Right kidney (tissue), 1 donor: ENCODE data around the gene DDX10.
"Not testable (repeated sequence)": the region's sequence is repeated elsewhere in the genome, so short reads cannot be mapped to it uniquely, and the experiment has no call there.

ENCODE experiments used
- DNase-seq: peaks from one replicate; pipeline ENCODE4 v3.0.0-alpha.2; 2016

DDX10 gene

DNA sequence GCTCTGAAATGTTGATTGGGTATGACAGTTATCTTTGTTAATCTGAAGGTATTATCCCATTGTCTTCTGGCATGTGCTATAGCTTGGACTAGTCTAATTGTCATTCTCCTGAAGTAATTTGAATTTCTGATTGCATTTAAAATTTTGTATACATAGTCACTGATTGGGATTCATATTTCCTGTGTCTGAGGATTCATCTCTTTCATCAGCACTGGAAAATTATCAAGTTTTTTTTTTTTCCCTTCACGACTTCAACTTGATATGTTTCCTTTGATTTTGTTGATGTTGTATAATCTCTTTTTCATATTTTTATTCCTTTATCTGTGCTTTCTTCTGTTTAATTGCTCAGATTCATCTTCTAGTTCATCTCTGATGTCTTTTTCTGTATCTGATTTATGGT is 104.1 kb downstream of the DDX10 start:
- DNase-seq, result no peak

DNA sequence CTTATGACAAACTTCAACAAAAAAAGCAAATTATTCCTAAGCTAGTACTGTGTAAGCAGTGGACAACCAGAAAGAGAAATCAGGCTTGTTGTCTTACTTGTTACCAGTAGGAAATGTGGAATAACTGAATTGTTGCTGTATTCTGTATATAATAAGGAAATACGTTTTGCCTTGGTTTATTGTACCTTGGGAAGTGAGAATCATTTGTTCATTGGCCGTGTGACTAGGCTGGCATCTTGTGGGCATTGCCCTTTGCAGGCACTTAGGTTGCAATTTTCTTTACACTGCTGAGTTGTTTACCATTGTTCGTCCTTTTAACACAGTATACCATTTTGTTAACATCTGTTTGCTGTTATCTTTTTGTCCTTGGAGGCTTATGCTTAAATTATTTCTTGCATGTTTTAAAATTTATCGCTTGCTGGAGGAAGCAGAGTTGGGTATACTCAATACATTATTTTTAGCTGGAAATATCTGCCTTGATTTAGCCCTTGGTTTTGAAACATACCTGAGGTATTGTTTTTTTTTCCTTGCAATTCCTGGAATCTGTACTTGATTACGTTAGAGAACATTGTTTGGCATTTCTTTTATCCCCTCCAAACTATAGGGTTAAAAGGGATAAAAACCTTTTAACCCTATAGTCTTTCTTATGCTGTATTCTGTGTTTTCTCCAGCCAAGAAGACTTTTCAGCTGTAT is 109.3 kb downstream of the DDX10 start:
- DNase-seq, result no peak

DNA sequence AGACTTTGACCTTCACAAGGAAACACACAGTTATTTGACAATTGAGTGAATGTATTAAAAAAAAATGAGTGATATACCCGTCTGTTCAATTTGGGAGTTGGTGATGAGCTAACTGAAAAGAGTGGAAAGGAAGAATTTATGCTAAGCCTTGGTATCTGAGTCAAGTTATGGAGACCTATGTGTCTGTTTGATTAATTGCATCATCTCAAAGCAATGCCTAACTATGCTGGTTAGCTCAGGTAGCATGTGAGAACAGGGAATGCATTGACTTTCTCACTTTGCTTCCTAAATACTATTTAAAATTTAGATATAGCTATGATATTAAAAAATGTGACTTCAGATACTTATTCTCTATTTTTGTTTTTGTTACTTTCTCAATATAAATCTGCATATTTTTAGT is 110.5 kb downstream of the DDX10 start:
- no peak for DNase-seq

DNA sequence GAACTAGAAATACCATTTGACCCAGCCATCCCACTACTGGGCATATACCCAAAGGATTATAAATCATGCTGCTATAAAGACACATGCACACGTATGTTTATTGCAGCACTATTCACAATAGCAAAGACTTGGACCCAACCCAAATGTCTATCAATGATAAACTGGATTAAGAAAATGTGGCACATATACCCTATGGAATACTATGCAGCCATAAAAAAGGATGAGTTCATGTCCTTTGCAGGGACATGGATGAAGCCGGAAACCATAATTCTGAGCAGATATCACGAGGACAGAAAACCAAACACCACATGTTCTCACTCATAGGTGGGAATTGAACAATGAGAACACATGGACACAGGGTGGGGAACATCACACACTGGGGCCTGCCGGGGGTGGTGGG is 114.3 kb downstream of the DDX10 start:
- not testable (repeated sequence) for DNase-seq

DNA sequence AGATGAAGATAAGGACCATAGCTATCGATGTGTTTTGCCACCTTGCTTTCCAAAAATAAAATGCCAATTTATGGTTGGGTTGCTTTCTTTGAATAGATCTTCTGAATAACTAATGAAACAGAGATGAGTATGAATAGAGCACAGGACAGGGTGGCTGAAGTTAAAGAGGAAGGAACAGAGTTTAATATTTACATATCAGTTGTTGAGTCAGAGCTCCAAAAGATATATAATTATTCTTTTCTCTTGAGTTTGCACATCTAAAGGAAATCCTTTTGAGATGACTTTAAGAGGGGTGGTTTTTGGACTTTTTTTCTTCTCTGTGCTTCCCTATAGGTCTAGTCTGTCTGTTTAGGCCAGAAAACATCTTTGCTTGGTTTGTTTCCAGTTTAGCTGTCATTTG is 115.2 kb downstream of the DDX10 start:
- DNase-seq, result no peak

DNA sequence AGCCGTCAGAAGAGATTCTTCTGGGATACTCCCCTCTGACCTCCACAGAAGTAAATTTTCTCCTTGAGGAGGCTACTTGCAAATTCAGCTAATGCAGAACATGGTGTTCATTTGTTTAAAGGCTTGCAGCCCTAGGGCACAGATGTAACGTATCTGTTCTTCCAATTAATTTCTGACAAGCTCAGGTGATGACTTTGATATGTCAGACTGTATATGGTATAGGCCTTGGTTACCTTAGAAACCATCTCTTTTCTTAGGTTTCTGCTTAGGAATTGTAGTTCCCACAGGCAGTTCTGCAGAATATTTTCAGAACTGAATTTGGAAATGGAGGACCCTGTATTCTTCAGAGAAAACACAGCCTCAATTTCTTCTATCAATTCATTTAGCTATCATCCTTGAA is 117.1 kb downstream of the DDX10 start:
- DNase-seq, result no peak

DNA sequence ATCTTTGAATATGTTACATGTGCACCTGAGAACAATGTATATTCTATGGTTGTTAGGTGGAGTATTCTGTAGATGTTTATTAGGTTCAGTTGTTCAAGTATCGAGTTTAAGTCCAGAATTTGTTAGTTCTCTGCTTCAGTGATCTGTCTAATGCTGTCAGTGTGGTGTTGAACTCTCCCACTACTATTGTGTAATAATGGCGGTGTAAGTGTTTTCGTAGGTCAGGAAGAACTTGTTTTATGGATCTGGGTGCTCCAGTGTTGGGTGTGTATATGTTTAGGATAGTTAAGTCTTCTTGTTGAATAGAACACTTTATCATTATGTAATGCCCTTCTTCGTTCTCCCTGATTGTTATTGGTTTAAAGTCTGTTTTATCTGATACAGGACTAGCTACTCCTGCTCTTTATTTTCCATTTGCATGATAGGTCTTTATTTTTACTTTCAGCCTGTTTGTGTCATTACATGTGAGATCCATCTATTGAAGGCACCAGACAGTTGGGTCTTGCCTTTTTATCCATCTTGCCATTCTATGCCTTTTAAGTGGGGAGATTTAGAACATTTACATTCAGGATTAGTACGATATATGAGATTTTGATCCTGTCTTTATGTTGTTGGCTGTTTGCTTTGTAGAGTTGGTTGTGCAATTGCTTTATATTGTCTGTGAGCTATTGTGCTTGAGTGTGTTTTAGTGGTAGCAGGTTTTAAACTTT is 121.6 kb downstream of the DDX10 start:
- DNase-seq, result no peak

DNA sequence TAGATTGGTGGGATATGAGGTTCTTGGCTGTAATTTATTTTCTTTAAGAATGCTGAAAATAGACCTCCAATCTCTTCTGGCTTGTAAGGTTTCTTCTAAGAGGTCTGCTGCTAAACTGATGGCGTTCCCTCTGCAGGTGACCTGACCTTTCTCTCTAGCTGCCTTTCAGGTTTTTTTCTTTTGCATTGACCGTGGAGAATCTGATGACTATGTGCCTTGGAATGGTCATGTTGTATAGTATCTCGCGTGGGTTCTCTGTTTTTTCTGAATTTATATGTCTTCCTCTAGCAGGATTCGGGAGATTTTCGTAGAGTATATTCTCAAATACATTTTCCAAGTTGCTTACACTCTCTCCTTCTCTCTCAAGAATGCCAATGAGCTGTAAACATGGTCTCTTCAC is 122.2 kb downstream of the DDX10 start:
- DNase-seq, result no peak

DNA sequence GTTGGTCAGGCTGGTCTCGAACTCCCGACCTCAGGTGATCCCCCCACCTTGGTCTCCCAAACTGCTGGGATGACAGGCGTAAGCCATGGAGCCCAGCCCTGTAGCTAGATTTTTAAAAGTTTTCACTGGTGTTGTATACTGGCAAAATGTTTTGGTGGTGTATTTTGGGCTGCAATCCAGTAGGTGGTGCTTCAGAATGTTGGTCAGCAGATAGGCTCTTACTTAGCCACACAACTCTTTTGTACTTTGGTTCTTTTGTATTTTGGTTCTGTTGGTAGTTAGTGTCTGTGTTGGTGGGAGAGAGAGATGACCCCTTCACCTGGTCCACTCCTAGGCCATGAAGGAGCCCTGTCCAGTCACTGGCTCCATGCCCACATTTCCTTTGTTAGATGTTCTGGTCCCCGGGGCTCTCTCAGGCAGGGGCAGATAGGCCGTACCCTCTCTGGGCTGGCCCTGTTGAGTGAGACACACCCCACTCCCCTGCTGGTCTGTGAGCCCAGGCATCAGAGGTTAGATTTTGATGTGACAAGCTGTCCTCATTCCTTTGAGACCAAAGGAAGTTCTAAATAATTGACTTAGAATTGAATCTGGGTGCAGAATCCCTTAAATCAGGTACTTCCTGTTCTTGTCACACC is 123.8 kb downstream of the DDX10 start:
- DNase-seq, result no peak

DNA sequence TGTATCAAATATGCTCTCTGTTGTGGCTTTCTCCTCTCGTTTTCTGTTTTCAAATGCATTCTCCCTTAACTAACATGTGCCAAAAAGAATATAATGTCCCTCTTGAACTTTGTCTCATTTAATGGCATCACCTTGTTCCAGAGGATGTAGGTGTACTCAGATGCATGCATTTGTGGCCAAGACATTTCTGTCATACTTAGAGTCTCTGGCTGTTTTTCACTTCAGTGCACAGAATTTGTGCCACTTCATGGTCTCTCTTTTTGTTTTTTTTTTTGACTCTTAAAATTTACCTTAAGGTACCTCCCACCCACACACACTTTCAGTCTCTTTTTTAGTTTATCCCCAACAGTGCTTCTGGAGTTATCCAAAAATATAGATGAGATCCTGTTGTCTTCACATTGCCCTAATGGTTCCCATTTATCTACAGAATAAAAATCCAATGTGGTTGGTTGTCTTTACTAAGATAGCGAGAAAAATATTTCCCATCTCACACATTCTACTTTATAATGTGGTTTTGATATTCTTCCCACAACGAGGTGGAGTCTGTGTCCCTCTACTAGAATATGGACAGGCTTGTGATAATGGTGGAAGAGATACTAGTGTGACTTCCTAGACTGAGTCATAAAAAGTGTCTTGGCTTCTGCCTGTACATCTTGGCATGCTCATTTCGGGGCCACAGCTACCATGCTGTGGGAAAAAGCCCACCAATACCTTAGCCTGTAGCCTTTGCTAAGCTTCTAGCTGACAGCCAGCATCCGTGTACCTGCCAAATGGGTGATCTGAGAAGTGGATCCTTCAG is 125.8 kb downstream of the DDX10 start:
- no peak for DNase-seq

DNA sequence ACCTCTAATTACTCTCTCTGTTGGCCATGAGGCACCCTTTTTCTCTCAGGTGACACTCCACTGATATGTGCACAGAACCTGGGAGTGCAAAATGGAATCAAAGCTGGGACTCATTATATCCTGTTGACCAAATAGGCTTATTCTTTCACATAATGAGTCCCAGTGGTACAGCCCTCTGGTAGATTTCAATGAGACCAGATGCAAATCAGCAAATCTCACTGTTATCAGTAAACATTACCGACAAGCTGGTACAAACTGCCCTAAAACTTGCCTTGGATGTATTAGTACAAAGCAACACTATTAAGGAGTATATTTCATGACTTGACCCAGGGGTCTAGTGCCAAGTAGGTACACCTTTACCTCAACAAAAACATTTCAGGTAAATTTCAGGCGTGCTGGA is 128.3 kb downstream of the DDX10 start:
- no peak for DNase-seq

DNA sequence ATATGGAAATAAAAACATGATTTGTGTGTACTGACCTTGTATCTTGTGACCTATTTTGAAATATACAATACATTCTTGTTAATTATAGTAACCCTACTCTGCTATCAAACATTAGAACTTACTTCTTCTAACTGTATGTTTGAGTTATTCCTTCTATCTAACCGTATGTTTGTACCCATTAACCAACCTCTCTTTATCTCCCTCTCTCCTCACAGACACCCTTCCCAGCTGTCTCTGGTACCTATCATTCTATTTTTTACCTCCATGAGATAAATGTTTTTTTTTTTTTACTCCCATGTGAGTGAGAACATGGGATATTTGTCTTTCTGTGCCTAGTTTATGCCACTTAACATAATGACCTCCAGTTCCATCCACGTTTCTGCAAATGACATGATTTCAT is 128.7 kb downstream of the DDX10 start:
- DNase-seq, result no peak

DNA sequence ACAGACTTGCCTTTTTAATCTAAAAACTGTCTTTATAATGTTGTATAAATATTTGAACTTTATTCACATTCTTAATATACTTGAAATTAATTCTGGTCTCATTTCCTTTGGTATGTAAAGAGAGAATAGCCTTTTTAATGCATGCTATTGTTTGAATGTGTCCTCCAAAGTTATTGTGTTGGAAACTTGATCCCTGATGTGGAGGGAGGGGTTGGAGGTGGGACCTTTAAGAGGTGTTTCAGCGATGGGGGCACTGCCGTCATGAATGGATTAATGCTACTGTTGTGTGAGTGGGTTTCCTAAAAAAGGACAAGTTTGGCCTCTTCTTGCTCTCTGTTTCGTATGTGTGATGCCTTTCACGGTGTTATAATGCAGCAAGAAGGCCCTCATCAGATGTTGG is 131.7 kb downstream of the DDX10 start:
- no peak for DNase-seq

DNA sequence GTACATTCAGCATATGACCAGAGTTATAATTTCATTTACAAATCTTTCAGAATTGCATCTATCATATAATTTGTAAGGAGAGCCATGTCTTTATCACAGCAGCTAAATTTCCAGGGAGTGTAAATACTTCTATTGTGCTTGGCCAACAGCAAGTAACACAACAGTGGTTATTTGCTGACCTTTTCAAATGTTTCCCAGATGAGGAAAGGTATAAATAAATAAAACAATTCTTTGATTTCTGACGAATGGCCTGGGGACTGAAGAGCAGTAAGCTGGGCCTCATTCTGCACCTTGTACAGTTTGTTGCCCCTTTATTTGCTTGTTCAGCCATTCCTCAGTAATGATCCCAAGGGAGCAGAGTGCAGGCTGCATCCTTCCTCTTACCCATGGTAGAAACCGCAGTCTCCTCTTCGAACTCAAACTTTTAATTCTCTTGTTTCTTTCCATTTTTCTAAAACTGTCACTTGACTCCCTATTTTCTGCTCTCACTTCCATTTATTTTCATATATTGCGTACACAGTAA is 132.8 kb downstream of the DDX10 start:
- no peak for DNase-seq

DNA sequence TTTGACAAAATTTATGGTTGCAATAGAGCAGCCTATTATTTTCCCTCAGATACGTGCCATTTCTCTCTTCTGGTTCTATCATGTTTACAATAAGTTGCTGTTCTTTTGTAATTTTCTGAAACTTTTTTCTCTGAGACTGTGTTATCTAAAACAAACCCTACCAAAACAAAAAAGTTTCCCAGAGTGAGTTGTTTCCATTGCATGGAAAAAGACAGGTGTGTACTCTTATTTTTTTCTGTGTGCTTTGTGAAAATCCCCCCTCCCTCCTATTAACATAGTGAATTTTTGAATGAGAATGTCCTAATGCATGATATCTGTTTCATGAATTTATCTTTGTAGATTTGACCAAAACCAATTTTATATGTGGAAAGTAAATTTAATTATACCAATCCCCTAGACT is 137.6 kb downstream of the DDX10 start:
- no peak for DNase-seq

DNA sequence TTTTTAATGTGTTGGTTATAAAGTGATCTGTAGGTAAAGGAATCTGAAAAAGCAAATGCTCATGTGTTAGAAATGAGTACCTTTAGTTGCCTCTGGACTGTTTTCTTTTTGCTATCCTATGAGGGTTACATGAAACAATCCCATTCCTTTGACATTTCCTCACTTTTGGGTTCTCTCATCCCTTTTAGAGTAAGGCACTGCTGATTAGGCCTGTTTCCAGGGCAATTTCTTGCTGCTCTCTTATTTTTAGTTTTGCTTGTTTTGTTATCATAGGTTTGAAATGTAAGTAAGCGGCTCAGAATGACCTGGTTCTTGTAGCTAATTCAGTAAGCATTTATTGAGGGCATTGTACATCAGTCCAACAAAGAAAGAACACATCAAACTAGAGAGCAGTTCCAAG is 138.9 kb downstream of the DDX10 start:
- DNase-seq, result no peak

DNA sequence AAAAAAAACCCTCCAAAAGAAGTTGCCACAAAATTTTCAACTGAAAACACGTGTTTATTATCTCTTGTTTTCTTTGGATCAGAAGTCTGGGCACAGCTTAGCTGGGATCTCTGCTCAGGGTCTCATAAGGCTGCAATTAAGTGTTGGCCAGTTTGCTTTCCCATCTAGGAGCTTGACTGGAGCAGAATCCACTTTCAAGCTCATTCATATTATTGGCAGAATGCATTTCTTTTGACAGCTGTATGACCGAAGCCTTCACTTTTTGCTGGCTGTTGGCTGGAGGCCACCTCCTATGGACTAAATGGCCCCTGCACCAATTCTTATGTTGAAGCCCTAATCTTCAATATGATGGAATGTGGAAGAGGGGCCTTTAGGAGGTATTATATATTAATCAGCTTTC is 139.6 kb downstream of the DDX10 start:
- DNase-seq, result no peak

DNA sequence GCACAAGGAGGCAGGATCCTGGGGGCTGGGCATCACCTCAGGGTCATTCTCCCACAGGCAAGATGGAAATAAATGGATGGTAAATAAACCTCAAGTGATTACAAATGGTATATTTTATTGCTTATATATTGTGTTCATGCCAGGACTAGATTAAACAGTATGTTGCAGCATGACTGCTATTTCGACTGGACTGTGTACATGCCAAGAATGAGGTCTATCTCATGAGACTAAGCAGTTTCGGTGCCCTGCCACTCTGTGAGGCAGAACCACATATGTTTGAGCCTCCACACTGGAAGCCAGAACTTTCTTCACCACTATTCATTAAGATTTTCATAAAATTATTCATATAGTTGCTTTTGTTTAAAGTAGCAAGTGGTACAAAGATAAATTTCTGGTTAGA is 140.2 kb downstream of the DDX10 start:
- DNase-seq, result no peak

DNA sequence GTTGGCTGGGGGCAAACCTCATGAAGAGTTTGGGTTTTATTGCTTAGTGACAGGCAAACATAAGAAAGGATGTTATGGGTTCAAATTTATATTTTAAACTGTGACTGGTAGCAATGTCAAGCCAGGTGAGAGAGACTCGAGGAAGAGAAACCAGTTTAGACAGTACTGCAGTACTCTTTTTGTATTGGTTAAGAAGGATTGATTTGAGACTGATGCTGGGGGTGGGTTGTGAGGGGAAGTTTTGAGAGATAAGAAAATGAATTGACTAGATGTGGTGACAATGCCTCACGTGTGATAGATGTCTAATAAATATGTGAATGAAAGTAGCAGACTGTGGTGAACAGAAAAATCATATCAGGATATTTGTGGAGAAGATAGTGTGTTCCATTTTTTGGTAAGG is 142.4 kb downstream of the DDX10 start:
- no peak for DNase-seq

DNA sequence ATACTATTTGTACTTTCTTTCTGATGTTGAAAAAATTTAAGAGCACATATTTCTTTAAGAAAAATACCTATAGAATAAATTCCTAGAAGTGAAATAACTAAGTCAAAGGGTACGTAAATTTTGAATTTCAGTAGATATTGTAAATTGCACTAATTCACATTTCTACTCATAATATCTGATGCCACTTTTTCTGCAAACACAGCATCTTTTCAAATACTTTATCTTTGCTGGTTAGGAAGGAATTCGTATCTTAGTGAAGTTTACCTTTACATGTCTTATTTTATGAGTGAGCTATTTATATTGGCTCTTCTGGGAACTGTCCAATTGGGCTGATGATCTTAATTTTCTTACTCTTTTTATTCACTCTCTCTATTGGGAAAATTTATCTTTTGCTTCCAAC is 148.2 kb downstream of the DDX10 start:
- no peak for DNase-seq

DNA sequence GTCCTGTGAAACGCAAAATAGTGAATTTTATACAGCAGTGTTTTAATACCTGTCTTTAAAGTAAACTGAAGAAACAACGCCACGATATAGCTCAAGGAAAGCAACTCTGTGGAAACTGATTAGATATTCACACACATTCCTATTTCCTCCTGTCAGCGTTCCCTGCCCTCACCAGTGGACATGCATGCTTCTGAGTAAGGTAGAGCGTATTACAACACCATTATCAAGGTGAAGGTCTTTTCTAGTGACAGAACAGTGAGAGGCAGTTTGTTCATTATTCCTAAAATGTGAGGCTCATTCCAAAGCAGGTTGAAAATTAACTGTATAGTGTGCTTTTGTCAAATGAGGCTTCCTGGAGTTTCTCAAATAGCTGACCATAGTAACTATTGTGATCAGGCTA is 153.1 kb downstream of the DDX10 start:
- DNase-seq, result no peak

DNA sequence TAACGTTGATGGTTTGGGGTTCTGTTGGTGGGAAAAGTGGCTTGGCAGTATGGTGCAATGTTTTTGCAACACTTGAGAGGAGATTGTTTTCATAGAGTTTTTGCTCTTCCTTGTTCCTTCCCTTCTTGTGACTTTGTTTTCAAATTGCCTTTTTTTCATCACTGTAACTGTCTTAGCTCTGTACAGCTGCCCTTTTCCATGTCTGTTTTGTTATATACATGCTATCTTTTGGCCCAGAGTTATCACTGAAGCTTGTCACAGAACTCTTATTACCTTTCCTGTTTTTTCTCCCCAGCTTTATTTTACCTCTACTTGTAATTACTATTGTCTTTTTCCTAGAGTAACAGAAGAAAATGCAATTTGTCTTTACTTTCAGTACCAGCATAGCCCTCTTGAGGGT is 154.1 kb downstream of the DDX10 start:
- DNase-seq, result no peak

DNA sequence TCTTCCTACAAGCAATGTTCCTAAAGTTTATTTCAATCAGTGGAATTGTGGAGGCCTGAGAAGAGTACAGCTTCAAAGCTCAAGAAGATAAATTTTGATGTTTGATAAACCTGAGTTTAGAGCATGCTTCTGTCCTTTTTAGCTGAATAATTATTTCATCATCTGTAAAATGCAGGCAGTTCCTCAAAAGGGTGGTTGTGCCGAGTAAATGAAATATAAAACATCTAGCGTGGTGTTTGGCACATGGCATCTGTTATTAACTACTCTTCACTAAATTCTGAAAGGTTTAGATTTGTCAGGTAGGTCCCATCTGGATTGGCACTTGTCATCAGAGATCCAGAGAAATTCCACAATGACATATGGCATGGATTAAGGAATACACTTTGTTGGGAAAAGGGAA is 155.1 kb downstream of the DDX10 start:
- DNase-seq, result no peak
